HG02642 (cell line): ENCODE measurements around the gene INPP5E.
"Not testable (repeated sequence)": the region's sequence is repeated elsewhere in the genome, so short reads cannot be mapped to it uniquely, and the experiment has no call there.

Experiments
- ATAC-seq: cut with Tn5 transposase; IDR thresholded peaks from one replicate; pipeline ENCODE4 v1.9.1; 2021; ENCODE audit warnings: mild to moderate bottlenecking; ENCODE audit not compliant: unreplicated experiment, poor library complexity

The INPP5E gene

GRCh38 chr9:136431782-136432350 is 7.8 kb downstream of the INPP5E start:
- ATAC-seq, result no peak

DNA sequence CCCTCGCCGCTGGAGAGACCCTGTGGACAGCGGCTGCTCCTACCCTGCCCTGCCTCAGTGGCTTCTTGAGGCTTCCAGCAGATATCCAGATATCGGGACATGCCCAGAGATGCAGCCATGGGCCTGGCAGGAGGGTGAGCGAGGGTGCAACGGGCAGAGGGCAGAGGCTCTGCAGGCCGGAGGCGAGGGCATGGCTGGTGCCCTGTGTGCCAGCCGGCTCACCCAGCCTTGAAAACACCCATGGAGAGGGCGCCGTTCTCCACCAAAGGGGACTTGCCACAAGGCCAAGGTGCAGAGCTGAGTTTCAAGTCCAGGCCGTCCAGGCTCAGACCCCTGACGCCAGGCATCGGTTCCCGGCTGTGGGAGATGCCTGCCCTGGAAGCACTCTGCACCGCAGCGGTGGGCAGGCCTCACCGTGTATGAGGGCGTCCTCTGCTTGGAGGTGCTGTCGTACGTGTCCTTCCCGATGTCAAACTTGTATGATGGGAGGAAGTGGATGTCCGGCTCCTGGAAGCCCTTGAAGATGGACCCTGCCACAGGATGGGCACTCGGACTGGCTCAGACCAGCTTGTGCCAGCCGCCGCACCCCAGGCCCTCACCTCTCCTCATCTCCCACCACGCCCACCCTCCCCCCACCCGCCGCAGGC is 8.9 kb downstream of the INPP5E start:
- ATAC-seq, result no peak

DNA sequence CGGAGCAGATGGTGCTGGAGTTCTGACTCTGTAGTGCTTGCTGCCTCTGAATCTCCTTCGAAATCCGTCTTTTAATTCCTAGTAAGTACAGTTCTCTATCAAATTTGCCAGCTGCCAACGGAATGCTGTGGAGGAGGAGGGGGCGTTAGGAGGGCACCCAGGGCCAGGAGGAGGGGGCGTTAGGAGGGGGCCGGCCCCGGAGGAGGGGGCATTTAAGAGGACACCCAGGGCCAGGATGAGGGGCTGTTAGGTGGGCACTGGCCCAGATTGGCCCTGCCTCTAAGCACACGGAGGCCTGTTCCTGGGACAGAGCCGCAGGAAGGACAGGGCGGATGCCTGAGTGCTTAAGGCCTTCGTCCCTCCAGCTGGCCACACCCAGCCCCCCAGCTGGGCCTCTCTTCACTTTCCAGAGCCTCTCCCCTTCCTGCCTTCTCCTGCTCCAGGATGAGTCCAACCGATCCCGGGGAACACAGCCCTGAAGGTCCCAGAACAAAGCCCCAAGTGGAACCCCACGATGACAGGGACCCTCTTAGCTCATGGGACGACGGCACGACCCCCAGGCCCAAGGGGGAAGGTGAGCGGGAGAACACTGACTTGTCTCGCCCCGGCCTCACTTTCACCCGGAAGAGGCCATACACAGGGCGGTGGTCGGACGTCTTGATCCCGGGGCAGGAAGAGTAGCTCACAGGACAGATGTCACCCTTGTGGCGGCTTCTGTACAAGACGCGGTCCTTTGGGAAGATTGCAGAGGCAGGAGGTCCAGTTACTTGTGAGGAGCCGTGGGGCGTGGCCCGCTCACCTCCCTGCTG is 9.8 kb downstream of the INPP5E start:
- no peak for ATAC-seq

DNA sequence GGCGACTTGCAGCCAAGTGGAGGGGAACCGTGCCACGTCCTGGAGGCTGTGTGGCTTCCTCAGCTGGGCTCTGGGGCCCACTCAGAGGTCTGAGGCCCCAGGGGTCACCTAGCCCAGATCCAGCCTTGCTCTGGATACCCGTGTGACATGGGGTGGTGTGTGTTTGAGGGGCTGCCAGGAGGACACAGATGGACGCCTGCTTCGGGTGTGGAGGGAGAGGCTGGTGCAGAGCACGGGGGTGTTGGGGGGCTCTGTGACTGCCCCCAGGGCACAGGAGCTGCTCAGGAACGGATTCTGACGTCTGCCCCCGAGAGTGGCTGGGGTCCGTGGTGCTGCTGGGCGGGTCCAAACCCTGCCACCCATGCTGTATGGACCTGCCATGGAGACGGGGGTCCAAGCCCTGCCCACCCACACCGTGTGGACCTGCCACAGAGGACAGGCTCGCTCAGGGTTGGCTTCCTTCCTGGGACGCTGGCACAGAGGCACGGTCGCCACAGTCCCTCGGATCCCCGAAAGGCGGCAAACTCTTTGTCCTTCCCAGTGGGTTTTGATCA is 10.5 kb downstream of the INPP5E start:
- ATAC-seq, result no peak

DNA sequence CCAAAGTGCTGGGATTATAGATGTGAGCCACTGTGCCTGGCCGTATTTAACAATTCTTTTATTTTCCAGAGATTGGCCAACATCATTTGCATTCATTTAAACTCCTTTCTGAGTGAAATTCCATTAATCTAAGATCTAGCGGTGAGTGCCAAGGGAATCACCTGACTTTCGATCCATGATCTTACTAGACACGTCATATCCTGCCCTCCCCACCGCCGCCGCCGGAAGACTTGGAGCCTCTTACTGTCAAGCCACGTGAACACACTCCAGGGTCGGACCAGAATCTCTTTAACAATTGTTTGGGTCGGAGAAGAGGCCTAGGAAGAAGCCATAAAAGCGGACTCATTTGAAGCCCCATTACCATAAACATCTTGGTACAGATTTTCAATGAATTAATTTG is 12.9 kb downstream of the INPP5E start:
- no peak for ATAC-seq

DNA sequence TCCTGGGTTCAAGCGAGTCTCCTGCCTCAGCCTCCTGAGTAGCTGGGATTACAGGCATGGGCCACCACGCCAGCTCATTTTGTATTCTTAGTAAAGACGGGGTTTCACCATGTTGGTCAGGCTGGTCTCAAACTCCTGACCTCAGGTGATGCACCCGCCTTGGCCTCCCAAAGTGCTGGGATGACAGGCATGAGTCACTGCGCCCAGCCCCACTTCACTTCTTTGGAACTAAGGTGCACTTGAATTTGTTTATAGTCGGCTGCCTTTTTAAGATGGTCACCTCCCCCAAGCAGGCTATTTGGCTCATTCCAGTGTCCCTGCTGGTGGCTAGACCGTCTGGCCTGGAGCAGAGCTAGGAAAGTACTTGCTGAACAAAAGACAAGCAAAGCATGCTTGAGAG is 14.3 kb downstream of the INPP5E start:
- ATAC-seq, result not testable (repeated sequence)

DNA sequence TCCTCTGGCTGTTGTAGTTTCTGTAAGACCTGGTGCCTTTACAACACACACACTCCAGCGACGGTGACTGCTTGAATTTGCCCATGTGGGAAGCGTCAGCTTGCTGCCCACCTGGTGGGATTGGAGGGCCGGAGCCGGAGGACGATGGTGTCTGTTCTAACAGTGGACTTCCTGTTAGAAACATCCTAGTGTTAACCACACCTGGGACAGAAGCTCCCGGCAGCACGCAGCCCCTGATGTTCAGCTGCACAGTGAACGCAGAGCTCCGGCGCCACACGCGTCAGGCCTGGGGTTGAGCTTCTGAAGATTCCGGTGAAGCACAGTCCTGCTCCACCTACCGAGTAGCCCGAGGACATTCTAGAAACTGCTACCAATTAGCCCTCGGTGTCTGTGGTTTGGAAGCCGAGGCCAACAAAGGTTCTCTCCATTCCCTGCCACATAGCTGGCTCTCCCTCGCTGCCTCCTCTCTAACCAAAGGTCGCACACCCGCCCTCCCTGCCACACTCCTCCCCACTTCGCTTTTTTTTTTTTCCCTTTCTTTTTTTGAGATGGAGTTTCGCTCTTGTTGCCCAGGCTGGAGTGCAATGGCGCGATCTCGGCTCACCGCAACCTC is 14.8 kb downstream of the INPP5E start:
- no peak for ATAC-seq

- ATAC-seq, result no peak
Observed at GRCh38 chr9:136423432-136424146, 16.1 kb downstream of the INPP5E start.

DNA sequence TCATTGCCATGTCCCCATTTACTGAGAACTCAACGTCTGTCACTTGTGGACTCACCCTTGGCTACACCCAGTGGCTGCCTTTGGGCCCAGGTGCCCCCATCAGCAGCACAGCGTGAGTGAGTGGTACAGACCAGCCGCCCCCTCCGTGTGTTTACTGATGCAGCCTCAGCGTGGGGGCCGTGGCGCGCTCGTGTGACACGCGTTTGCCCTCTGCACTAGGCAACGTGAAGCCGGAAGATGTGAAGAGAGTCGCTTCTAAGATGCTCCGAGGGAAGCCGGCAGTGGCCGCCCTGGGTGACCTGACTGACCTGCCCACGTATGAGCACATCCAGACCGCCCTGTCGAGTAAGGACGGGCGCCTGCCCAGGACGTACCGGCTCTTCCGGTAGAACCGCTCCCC is 16.8 kb downstream of the INPP5E start:
- ATAC-seq, result no peak

- ATAC-seq, result no peak
Observed at GRCh38 chr9:136421791-136422190, 17.9 kb downstream of the INPP5E start.

DNA sequence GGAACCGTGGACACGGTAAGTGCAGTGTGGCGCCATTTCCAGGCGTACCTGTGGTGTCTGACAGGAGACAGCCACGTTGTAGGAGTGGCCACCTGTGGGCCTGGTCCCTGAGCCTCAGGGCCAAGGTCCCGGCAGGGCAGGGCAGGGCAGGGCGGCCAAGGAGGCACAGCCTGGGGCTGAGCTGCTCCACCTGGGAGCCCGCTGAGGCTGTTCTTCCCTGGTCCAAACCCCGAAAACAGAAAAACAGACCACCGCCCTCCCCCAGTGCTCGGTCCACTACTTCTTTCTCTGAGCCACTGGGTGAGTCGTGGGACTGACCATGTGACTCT is 20.6 kb downstream of the INPP5E start:
- no peak for ATAC-seq

- no peak for ATAC-seq
Observed at GRCh38 chr9:136418182-136419091, 21.2 kb downstream of the INPP5E start.

- ATAC-seq, result no peak
Observed at GRCh38 chr9:136416914-136417313, 22.7 kb downstream of the INPP5E start.

DNA sequence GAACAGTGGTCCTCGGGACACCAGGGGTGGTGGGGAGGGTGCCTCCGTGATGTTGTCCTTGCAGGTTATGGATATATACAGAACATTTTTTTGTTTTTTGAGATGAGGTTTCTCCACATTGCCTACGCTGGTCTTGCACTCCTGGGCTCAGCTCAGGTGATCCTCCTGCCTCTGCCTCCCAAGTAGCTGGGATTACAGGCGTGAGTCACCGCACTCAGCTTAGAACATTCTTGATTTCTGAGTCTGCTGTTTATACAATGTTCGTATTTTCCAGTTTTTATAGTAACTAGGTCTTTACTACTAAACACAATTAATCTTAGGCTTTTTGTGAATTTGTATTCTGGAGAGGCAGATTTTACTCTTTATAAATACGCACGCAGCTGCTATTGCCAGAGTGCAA is 23.2 kb downstream of the INPP5E start:
- ATAC-seq, result no peak

DNA sequence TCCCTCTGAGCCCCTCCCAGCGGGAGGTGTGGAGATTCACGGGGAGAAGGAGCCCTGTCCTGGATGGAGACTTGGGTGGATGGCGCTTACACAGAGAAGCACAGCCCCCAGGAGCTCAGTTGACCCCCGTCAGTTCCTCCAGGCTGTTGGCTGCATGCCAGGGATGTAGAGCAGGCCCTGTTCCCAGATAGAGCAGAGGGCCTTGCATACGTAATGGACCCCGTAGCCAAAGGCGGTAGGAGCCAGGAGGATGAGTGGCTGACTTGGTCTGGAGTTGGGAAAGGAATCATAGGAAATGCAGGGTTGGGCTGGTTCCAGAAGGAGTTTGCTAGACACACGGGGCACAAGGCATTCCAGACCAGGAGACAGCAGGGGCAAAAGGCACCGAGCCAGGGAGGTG is 26.7 kb downstream of the INPP5E start:
- ATAC-seq, result no peak

DNA sequence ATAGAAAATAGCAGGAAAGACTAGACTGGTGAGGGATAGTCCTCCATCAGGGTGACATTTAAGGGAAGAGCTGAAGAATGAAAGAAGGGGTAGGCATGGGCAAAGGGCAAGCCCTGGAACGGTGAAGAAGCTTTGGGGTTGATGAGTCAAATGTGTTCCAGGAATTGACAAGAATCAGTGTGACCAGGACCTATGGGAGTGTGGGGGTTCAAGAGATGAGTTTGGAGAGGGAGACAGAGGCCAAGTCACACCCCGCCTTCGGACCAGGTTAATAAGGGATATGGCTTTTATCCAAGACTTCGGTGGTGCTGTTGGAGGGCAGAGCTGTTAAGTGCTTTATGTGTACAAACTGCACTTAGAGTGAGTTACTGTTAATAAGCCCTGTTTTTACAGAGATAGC is 28.3 kb downstream of the INPP5E start:
- ATAC-seq, result no peak

DNA sequence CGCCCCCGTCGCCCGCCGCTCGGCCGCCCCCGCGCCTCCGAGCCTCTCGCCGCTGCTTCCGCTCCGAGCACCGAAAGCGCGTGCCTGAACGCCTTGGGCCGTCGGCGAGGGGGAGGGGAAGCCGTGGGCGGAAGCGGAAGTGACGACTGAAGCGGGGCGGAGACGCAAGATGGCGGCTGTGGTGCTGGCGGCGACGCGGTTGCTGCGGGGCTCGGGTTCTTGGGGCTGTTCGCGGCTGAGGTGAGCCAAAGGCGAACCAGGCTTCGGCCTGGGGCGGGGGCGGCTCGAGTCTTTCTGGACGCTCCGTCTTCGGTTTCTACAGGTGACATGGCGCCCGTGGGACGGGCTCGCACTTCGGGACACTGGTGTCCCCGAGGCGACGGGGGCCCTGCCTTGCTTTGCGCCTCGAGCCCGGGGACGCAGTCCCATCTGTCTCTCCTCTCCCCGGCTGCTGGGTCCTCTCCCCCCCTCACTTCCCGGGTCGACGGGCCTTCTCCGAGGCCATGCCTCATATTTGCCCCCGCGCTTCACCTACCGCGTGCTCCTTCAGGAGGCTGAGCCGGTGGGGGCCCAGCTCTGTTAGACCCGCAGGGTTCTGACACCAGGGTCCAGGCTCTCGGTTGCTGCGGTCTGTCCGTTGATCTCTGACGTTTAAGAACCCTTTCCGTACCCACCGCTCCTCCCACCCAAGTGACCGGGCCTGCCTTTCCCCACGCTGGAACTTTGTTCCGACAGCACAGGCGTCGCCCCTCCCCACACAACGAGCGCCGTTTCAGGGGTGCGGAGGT is 29.0 kb downstream of the INPP5E start, which contains the start of the genes ENTR1 and PMPCA:
Gene ENTR1, minus strand, starts transcription at position 115 of the 788 bp plus-strand sequence. CDS start 217 bp downstream, outside the sequence.
Gene PMPCA, plus strand, starts transcription at position 159 of the 788 bp plus-strand sequence. Its CDS starts 11 bp downstream, at position 170.
- peak; percentile 88 for ATAC-seq
